Measurements from ENCODE around the gene SPOCK1.

SPOCK1 gene

GRCh38 chr5:137037848-137038247, 461.3 kb downstream of the SPOCK1 start:
- in situ Hi-C loops (cut with MboI; ENCODE audit: low sequenced_read_pairs), result no loop called here

GRCh38 chr5:137036640-137037039, 462.5 kb downstream of the SPOCK1 start:
- in situ Hi-C loops (cut with MboI; ENCODE audit: low sequenced_read_pairs), result no loop called here

- in situ Hi-C loops (cut with MboI; ENCODE audit: low sequenced_read_pairs), result no loop called here
Measured at GRCh38 chr5:137035480-137035878, 463.6 kb downstream of the SPOCK1 start.

- in situ Hi-C loops (cut with MboI; ENCODE audit: low sequenced_read_pairs), result no loop called here
Measured at GRCh38 chr5:137034764-137035479, 464.2 kb downstream of the SPOCK1 start.

- in situ Hi-C loops (cut with MboI; ENCODE audit: low sequenced_read_pairs), result no loop called here
Measured at GRCh38 chr5:137034213-137034612, 464.9 kb downstream of the SPOCK1 start.

GRCh38 chr5:137032929-137033328, 466.2 kb downstream of the SPOCK1 start:
- in situ Hi-C loops (cut with MboI; ENCODE audit: low sequenced_read_pairs), result no loop called here

- in situ Hi-C loops (cut with MboI; ENCODE audit: low sequenced_read_pairs), result no loop called here
Measured at GRCh38 chr5:137027758-137028157, 471.4 kb downstream of the SPOCK1 start.

- in situ Hi-C loops (cut with MboI; ENCODE audit: low sequenced_read_pairs), result no loop called here
Measured at GRCh38 chr5:137026296-137026695, 472.8 kb downstream of the SPOCK1 start.

GRCh38 chr5:137024044-137024443, 475.1 kb downstream of the SPOCK1 start:
- in situ Hi-C loops (cut with MboI; ENCODE audit: low sequenced_read_pairs), result no loop called here

GRCh38 chr5:137023371-137023770, 475.8 kb downstream of the SPOCK1 start:
- in situ Hi-C loops (cut with MboI; ENCODE audit: low sequenced_read_pairs), result no loop called here

- in situ Hi-C loops (cut with MboI; ENCODE audit: low sequenced_read_pairs), result no loop called here
Measured at GRCh38 chr5:137022725-137023124, 476.4 kb downstream of the SPOCK1 start.

GRCh38 chr5:137022043-137022442, 477.1 kb downstream of the SPOCK1 start:
- in situ Hi-C loops (cut with MboI; ENCODE audit: low sequenced_read_pairs), result no loop called here

- in situ Hi-C loops (cut with MboI; ENCODE audit: low sequenced_read_pairs), result no loop called here
Measured at GRCh38 chr5:137019229-137019628, 479.9 kb downstream of the SPOCK1 start.

- in situ Hi-C loops (cut with MboI; ENCODE audit: low sequenced_read_pairs), result no loop called here
Measured at GRCh38 chr5:137016783-137017324, 482.3 kb downstream of the SPOCK1 start.

- in situ Hi-C loops (cut with MboI; ENCODE audit: low sequenced_read_pairs), result no loop called here
Measured at GRCh38 chr5:137015540-137016116, 483.5 kb downstream of the SPOCK1 start.

GRCh38 chr5:137014731-137015130, 484.4 kb downstream of the SPOCK1 start:
- in situ Hi-C loops (cut with MboI; ENCODE audit: low sequenced_read_pairs), result no loop called here

GRCh38 chr5:137010226-137010625, 488.9 kb downstream of the SPOCK1 start:
- in situ Hi-C loops (cut with MboI; ENCODE audit: low sequenced_read_pairs), result no loop called here

- in situ Hi-C loops (cut with MboI; ENCODE audit: low sequenced_read_pairs), result no loop called here
Measured at GRCh38 chr5:137004279-137004678, 494.8 kb downstream of the SPOCK1 start.

- in situ Hi-C loops (cut with MboI; ENCODE audit: low sequenced_read_pairs), result no loop called here
Measured at GRCh38 chr5:137001026-137001569, 498.0 kb downstream of the SPOCK1 start.

GRCh38 chr5:136999787-137000186, 499.3 kb downstream of the SPOCK1 start:
- in situ Hi-C loops (cut with MboI; ENCODE audit: low sequenced_read_pairs), result no loop called here

- in situ Hi-C loops (cut with MboI; ENCODE audit: low sequenced_read_pairs), result no loop called here
Measured at GRCh38 chr5:136998854-136999357, 500.2 kb downstream of the SPOCK1 start.

- in situ Hi-C loops (cut with MboI; ENCODE audit: low sequenced_read_pairs), result no loop called here
Measured at GRCh38 chr5:136994154-136994553, 505.0 kb downstream of the SPOCK1 start.

Data from HL-60/S4 treated with retinoic acid at 250 ng/mL for 4 days and 3 days (cell line).